ENCODE results near the gene GMDS.
A peak's percentile ranks its signal among the peaks of the same experiment; 100 is the strongest.

The GMDS gene

DNA sequence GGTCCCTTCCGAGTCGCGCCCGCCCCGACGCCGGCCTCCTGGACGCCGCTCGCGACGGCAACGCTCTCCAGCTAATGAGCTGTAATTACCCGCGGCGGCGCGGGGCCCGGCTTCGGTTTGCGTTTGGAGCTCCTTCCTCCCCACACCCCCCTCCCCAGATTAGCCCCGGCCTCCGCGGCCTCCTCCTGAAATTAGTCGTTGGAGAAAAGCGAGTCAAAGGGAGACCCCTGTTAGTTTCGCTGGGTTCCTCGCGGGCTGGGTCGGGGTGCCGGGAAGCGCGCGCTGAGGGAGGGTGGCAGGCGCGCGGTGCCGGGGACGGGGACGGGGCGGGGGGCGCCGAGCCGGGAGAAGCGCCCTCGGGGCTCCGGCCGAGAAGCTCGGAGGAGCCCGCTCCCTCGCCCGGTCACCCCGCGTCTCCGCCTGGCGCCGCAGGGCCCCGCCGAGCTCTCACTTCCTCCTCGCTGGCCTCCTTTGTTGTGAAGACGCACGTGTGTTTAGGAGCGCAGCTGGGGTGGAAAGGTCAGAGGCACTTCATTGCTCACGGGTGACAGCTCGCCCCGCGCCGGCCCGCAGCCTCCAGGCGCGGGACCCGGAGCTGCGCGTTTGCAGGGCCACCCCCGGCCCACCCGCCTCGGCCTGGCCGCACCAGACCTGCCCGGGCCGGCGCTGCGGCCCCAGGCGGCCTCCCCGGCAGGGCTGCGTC is 630.8 kb downstream of the GMDS start:
- DNase-seq (ENCODE audit: low read depth in 2 of 2) = no peak

DNA sequence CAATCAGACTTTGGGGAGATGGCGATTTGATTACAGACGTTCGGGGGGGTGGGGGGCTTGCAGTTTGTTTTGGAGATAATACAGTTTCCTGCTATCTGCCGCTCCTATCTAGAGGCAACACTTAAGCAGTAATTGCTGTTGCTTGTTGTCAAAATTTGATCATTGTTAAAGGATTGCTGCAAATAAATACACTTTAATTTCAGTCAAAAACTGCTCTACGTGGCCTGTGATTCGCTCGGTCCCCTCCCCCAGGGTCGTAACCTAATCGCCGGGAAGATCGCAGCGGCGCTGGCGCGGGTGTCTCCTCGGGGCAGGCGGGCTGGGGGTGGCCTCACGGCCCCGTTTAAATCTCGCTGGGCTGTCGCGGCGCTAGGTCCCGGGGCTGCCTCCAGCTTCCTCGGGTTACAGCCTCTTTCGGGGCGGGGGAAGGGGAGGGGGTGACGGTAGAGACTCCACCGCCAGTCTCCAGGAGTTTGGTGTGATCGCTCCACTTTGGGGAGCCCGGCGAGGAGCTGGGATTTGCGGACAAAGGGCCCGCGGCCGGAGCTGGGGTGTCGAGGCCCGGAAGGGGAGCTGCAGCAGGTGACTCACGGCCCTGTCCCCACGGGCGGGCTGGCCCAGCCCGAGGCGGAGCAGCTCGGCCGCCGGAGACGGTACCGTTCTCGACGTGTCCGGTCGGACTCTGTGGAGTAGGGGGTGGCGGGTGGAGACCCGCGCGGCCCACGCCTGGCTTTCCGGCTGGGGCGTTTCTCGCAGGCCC is 631.5 kb downstream of the GMDS start:
- DNase-seq (ENCODE audit: low read depth in 2 of 2) = no peak

DNA sequence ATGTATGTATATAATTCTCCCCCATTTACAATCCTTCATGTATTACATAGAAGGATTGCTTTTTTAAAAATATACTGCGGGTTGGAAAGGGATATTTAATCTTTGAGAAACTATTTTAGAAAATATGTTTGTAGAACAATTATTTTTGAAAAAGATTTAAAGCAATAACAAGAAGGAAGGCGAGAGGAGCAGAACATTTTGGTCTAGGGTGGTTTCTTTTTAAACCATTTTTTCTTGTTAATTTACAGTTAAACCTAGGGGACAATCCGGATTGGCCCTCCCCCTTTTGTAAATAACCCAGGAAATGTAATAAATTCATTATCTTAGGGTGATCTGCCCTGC is 632.1 kb downstream of the GMDS start:
- no peak for DNase-seq (ENCODE audit: low read depth in 2 of 2)

DNA sequence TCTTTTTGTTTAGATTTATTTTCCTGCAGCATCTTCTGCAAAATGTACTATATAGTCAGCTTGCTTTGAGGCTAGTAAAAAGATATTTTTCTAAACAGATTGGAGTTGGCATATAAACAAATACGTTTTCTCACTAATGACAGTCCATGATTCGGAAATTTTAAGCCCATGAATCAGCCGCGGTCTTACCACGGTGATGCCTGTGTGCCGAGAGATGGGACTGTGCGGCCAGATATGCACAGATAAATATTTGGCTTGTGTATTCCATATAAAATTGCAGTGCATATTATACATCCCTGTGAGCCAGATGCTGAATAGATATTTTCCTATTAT is 632.5 kb downstream of the GMDS start:
- DNase-seq (ENCODE audit: low read depth in 2 of 2) = no peak

DNA sequence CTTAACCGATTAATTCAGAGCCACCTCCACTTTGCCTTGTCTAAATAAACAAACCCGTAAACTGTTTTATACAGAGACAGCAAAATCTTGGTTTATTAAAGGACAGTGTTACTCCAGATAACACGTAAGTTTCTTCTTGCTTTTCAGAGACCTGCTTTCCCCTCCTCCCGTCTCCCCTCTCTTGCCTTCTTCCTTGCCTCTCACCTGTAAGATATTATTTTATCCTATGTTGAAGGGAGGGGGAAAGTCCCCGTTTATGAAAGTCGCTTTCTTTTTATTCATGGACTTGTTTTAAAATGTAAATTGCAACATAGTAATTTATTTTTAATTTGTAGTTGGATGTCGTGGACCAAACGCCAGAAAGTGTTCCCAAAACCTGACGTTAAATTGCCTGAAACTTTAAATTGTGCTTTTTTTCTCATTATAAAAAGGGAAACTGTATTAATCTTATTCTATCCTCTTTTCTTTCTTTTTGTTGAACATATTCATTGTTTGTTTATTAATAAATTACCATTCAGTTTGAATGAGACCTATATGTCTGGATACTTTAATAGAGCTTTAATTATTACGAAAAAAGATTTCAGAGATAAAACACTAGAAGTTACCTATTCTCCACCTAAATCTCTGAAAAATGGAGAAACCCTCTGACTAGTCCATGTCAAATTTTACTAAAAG is 633.0 kb downstream of the GMDS start:
- DNase-seq (ENCODE audit: low read depth in 2 of 2) = no peak

DNA sequence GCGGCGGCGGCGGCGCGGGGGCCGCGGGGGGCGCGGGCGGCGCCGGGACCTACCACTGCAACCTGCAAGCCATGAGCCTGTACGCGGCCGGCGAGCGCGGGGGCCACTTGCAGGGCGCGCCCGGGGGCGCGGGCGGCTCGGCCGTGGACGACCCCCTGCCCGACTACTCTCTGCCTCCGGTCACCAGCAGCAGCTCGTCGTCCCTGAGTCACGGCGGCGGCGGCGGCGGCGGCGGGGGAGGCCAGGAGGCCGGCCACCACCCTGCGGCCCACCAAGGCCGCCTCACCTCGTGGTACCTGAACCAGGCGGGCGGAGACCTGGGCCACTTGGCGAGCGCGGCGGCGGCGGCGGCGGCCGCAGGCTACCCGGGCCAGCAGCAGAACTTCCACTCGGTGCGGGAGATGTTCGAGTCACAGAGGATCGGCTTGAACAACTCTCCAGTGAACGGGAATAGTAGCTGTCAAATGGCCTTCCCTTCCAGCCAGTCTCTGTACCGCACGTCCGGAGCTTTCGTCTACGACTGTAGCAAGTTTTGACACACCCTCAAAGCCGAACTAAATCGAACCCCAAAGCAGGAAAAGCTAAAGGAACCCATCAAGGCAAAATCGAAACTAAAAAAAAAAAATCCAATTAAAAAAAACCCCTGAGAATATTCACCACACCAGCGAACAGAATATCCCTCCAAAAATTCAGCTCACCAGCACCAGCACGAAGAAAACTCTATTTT is 633.7 kb downstream of the GMDS start:
- DNase-seq (ENCODE audit: low read depth in 2 of 2) = no peak

DNA sequence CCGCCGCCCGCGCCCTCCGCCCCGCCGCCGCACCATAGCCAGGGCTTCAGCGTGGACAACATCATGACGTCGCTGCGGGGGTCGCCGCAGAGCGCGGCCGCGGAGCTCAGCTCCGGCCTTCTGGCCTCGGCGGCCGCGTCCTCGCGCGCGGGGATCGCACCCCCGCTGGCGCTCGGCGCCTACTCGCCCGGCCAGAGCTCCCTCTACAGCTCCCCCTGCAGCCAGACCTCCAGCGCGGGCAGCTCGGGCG is 634.2 kb downstream of the GMDS start:
- DNase-seq (ENCODE audit: low read depth in 2 of 2) = no peak

DNA sequence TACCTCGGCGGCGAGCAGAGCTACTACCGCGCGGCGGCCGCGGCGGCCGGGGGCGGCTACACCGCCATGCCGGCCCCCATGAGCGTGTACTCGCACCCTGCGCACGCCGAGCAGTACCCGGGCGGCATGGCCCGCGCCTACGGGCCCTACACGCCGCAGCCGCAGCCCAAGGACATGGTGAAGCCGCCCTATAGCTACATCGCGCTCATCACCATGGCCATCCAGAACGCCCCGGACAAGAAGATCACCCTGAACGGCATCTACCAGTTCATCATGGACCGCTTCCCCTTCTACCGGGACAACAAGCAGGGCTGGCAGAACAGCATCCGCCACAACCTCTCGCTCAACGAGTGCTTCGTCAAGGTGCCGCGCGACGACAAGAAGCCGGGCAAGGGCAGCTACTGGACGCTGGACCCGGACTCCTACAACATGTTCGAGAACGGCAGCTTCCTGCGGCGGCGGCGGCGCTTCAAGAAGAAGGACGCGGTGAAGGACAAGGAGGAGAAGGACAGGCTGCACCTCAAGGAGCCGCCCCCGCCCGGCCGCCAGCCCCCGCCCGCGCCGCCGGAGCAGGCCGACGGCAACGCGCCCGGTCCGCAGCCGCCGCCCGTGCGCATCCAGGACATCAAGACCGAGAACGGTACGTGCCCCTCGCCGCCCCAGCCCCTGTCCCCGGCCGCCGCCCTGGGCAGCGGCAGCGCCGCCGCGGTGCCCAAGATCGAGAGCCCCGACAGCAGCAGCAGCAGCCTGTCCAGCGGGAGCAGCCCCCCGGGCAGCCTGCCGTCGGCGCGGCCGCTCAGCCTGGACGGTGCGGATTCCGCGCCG is 634.7 kb downstream of the GMDS start:
- no peak for DNase-seq (ENCODE audit: low read depth in 2 of 2)

DNA sequence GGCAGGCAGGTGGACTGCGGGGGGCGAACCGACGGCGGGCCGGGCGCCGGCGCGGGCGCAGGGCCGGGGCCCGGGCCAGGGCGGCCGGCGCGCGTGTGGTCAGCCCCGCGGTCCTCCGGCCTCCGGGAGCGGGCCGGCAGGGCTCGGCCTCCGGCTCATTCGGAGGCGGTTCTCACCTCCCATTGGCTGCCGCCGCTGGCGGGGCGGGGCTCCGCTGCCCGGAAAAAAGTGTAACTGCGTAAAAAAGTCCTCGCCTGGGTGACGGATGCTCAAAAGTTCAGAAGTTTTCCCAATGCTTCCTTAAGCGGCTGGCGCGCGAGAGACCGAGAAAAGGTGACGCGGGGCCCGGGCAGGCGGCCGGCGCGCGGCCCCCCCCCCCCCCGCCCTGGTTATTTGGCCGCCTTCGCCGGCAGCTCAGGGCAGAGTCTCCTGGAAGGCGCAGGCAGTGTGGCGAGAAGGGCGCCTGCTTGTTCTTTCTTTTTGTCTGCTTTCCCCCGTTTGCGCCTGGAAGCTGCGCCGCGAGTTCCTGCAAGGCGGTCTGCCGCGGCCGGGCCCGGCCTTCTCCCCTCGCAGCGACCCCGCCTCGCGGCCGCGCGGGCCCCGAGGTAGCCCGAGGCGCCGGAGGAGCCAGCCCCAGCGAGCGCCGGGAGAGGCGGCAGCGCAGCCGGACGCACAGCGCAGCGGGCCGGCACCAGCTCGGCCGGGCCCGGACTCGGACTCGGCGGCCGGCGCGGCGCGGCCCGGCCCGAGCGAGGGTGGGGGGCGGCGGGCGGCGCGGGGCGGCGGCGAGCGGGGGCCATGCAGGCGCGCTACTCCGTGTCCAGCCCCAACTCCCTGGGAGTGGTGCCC is 635.5 kb downstream of the GMDS start, which contains the start of gene FOXC1:
TSS of gene FOXC1 (plus strand) at position 268 of the 849 bp plus-strand sequence. CDS start at position 799, 531 bp downstream.
- peak in 1 of 2 donors; percentile 45 for DNase-seq (ENCODE audit: low read depth in 2 of 2)

DNA sequence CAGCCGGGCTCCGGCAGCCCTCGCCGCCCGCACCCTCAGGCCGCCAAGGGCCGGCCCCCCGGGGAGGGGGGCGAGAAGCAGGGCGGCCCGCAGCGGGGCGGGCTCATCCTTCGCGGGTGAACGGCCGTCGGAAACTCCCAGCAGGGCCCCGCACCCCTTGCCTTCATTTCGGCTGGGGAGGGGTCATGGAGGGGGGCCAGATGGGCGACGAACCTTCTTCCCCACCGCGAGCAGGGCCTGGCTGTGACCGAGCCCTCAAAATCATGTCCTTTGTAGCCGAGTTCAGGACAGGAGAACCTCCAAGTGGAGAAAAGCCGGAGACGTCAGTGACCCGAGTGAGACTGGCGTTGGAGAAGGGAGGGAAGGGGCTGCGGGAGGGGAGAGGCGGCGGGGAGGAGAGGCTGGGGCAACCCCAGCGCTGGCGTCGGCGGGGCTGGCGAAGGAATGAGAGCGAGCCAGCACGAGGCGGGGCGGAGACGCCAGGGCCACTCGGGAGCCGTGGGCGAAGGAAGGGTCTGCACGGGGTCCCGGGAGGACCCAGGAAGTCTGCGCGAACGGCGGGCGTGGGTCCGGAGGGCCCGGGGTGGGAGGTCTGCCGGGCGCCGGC is 636.3 kb downstream of the GMDS start:
- DNase-seq (ENCODE audit: low read depth in 2 of 2) = no peak

DNA sequence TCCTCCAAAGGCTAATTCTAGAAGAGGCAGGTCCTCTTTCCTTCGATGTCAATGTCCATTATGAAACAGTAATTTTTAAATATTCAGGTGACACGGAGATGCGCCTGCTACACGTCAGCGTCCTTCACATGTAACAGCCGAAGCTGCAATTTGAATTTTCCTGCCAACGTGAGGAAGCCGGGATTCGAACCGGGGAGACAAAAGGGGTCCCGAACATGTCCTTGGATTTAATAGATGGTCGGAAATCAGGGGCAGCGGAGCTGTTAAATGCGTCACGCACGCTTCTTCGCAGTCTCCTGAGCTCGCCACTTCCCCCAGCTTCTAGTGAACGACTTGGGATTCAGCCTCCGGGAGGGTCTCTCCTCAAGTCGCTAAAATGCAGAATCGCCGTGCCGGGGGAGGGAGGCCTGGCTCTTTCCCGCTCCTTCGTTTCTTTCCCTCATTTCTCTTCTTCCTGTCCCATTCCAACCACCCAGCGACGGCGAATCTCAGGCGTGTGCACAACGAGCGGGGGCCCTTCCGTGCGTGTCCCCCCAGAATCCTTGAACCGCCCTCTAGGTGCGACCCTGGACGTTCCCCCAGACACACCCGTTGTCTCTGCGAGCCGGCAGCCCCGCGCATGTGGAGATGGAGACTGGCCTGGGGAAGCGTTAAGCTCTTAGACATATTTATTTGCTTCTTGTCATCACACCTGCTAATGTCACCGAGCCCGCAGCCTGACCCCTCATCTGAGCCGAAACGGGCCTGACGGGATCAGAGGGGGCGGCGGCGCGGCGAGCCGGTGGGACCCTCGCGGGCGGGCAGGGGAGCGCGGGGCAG is 637.0 kb downstream of the GMDS start:
- no peak for DNase-seq (ENCODE audit: low read depth in 2 of 2)

DNA sequence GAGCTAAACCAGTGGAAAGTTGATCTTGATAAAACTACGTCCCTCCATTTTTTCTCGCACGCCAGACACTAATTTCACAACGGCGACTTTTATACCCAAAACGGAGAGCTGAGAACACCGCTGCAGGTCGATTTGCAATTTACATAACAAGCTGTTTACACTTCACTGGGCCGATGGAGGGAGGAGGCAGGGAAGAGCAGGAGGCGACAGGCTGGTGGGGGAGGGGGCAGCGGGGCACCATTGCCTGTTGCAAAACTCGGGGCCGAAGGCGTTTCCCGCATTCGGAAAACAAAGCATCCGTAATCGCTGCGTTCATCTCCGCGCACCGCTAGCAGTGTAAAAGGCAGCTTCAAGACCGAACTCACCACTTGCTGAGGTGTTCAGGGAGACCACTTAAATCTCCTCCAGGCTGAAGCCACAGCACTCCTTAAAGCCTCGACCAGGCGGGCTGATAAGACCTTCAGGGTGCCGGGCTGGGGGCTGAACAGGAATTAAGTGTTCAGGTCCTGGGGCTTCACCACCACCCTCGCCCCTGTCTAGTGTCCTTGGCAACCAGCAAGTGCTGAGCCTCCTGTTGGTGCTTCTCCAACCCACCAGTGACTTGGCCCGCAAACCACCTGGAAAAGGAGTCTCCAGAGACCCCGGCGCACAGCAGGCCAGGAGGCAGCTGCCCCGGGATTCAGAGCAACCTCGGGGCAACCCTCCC is 637.7 kb downstream of the GMDS start:
- DNase-seq (ENCODE audit: low read depth in 2 of 2) = no peak

DNA sequence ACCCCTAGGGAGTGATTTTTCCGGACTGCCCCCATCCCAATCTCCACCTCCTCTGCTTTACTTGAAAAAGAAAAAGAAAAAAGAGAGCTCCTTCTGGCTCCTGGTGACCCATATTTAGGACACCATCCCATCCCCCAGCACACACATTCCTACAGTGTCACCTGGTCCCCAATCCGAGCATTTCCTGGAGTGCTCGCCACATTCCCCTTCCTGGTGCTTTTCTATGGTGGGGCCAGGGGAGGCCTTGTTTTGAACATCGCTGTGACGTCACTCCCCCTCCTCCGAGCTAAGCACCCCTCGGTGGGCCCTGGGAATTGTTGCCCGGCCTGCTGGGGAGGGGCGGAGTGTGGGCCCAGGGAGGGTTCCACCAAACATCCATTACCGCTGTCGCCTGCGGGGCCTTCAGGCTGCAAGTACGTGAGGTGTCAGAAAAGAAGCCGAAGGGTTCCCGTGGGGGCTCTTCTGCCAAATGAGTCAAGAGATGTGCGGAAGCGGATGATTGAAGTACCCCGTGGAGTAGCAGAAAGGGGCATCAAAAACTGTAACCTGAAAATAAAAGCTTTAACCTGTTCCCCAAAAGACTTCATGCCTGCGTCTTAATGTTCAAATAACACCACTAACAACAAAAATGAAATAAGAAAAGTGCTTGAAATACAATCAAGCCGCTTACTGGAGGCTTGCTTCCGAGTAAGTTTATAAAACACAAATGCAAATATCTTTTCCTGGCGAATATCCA is 638.5 kb downstream of the GMDS start:
- DNase-seq (ENCODE audit: low read depth in 2 of 2) = no peak

DNA sequence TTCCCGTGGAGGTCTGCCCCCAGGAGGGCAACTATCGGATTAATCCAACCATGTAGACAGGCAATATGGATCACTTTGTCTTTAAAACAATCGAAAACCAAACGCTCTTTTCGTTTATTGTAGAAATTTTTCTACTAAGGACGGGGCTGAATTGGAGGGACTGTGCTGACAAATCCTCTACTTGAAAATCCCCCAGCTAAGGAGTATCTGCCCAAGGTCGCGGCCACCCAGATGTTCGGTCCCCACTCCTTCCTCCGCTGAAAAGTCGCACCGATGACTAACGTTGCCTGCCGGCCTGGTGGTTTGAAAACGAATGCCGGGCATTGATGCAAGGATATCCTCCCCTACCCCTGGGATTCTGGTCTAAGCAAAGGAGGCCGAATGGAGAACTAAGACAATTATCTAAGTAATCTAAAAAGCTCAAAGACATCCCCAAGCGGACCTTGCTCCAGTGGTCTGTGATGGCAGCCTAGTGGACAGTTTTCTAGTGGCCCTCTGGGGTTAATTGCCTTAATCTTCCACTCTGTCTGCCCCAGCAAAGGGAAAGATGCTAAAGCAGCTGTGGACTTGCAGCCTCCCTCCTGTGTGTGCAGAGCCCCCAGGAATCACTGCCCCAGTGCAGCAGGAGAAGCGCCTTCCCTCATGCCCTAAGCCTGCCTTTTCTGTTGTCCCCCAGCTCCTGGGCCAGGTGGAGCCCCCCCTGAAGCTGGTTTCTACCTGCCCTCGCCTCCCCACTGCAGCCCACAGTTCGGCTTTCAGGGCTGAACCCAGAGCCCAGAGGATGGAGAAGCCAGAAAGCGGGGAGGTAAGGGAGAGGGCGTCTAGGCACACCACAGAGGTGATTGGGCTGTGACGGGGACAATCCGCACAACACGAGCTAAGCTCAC is 639.3 kb downstream of the GMDS start:
- no peak for DNase-seq (ENCODE audit: low read depth in 2 of 2)

DNA sequence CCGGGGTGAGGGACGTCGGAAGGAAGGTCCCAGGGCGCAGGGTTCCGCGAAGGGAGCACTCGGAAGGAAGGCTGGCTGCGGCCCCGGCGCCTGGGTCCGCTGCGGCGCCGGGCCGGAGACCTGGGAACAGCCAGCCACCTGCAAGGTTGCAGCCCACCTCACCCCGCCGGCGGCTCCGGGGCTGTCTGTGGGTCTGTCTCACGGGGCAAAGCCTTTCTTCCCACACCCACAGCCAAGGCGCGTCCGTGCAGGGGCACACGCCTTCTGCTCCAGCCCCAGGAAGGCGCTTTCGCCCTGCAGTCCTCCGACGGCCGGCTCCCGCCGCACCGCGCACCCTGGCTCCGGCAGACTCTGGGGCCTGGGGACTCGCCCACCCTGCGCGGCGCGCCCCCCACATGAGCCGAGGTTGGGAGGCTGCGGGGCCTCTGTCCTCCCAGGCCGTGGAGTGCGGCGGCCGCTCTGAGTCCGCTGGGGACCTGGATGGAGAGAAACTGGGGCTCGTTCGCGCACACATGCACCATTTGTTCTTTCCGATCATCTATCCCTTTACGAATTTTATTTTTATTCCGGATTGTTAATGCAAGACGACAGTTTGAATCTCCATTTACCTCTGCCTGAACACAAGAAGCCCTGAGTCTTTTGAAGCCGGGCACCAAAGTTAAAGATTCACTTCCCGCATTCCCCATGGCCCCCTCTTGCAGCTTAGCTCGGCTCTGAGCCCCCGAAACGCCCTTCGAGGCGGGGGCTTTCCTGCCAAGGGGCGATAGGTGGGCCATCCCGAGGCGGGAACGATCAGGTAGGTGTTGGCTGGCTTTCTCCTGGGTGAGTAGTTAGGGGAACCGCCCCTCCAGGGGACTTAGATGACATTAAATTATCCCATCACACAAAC is 640.2 kb downstream of the GMDS start:
- DNase-seq (ENCODE audit: low read depth in 2 of 2) = no peak
